IMR-90 (cell line): Measurements from ENCODE around the gene ADAMTS17. TPM values are rescaled to one million over a fixed set of nuclear protein-coding genes. Genes with fewer than 3 reads are reported as not detected.

Source experiments
- ATAC-seq: fragments of 200-7000 bp; cut with Tn5 transposase; 2 replicates; pipeline ENCODE4 v1.9.1; 2020; ENCODE audit warnings: low read depth, mild to moderate bottlenecking, moderate library complexity
- BruUV-seq: library from RNA; stranded (reverse); fragments of 400-500 nt; replicated peaks from 2 replicates; lab custom pipeline; 2021; lab: Mats Ljungman, UMichigan
- CTCF ChIA-PET: fragments of 300-600 bp; formaldehyde crosslinking; extraction: SDS; loops from one replicate; lab custom pipeline; 2021; ENCODE audit warnings: antibody characterized with exemption; lab: Yijun Ruan, JAX
- POLR2A ChIA-PET: fragments of 300-600 bp; sonication (Branson Sonifier 250); formaldehyde crosslinking; loops from one replicate; lab custom pipeline; 2022; ENCODE audit warnings: antibody characterized with exemption; ENCODE audit not compliant: unreplicated experiment; lab: Charles Lee
- DNase-seq: peaks from one replicate; pipeline ENCODE4 v3.0.0; 2013
- H2AFZ ChIP-seq: replicated peaks from 2 replicates; pipeline ENCODE3; 2013; ENCODE audit warnings: low read length, mild to moderate bottlenecking; ENCODE audit not compliant: poor library complexity
- H2AK5ac ChIP-seq: 2 replicates; pipeline ENCODE4 v1.6.1; 2013; ENCODE audit warnings: low read depth, low read length, inconsistent platforms
- H2AK9ac ChIP-seq: replicated peaks from 2 replicates; pipeline ENCODE3; 2013; ENCODE audit warnings: mild to moderate bottlenecking, low read depth, low read length, moderate library complexity; ENCODE audit not compliant: poor library complexity
- H2BK120ac ChIP-seq: 2 replicates; pipeline ENCODE4 v1.6.1; 2013; ENCODE audit warnings: low read depth, low read length, inconsistent platforms
- H2BK15ac ChIP-seq: 3 replicates; pipeline ENCODE4 v1.6.1; 2013; ENCODE audit warnings: low read depth, low read length, inconsistent platforms
- H2BK20ac ChIP-seq: 2 replicates; pipeline ENCODE4 v1.6.1; 2013; ENCODE audit warnings: low read depth, mild to moderate bottlenecking, inconsistent platforms, low read length, moderate library complexity
- H2BK5ac ChIP-seq: 2 replicates; pipeline ENCODE4 v1.6.1; 2013; ENCODE audit warnings: mild to moderate bottlenecking, low read depth, low read length, inconsistent platforms; ENCODE audit not compliant: poor library complexity, severe bottlenecking
- H3K14ac ChIP-seq: replicated peaks from 2 replicates; pipeline ENCODE4 v1.6.1; 2013; ENCODE audit warnings: low read depth, low read length, inconsistent platforms
- H3K18ac ChIP-seq: 2 replicates; pipeline ENCODE4 v1.6.1; 2013; ENCODE audit warnings: low read depth, low read length, control low read depth
- H3K23ac ChIP-seq: 2 replicates; pipeline ENCODE4 v1.6.1; 2013; ENCODE audit warnings: low read depth, low read length, inconsistent platforms
- H3K27ac ChIP-seq: 2 replicates; pipeline ENCODE4 v1.5.1; 2013; ENCODE audit warnings: mild to moderate bottlenecking, control low read depth, low read length; ENCODE audit not compliant: insufficient read depth
- H3K27me3 ChIP-seq: 2 replicates; pipeline ENCODE4 v1.6.1; 2013; ENCODE audit warnings: low read length; ENCODE audit not compliant: control insufficient read depth, insufficient read depth
- H3K36me3 ChIP-seq: 2 replicates; pipeline ENCODE4 v1.6.1; 2013; ENCODE audit warnings: low read length, mixed read lengths; ENCODE audit not compliant: control insufficient read depth, insufficient read depth
- H3K4ac ChIP-seq: 2 replicates; pipeline ENCODE4 v1.6.1; 2013; ENCODE audit warnings: low read depth, low read length, inconsistent platforms
- H3K4me1 ChIP-seq: 2 replicates; pipeline ENCODE4 v1.6.1; 2013; ENCODE audit warnings: low read length, mixed read lengths; ENCODE audit not compliant: control insufficient read depth, insufficient read depth
- H3K4me2 ChIP-seq: 2 replicates; pipeline ENCODE4 v1.6.1; 2013; ENCODE audit warnings: low read depth, mild to moderate bottlenecking, control low read depth, low read length, moderate library complexity
- H3K4me3 ChIP-seq: 2 replicates; pipeline ENCODE4 v1.5.1; 2013; ENCODE audit warnings: low read depth, mild to moderate bottlenecking, control low read depth, low read length, moderate library complexity; ENCODE audit not compliant: insufficient read depth
- H3K56ac ChIP-seq: 2 replicates; pipeline ENCODE4 v1.6.1; 2013; ENCODE audit warnings: low read length, inconsistent platforms; ENCODE audit not compliant: insufficient read depth; ENCODE audit errors: extremely low read depth
- H3K79me1 ChIP-seq, 2 experiments: 2 replicates each; pipeline ENCODE4 v1.6.1; 2013; ENCODE audit warnings: low read length in 2 of 2, inconsistent platforms in 1 of 2, low read depth in 1 of 2
- H3K9ac ChIP-seq: 2 replicates; pipeline ENCODE4 v1.6.1; 2013; ENCODE audit warnings: low read depth, low read length, control low read depth
- H3K9me1 ChIP-seq: 2 replicates; pipeline ENCODE4 v1.6.1; 2013; ENCODE audit warnings: low read length, inconsistent platforms; ENCODE audit not compliant: insufficient read depth
- H3K9me3 ChIP-seq: 2 replicates; pipeline ENCODE4 v1.6.1; 2013; ENCODE audit warnings: low read length; ENCODE audit not compliant: control insufficient read depth, insufficient read depth
- H4K20me1 ChIP-seq: 2 replicates; pipeline ENCODE4 v1.6.1; 2013; ENCODE audit warnings: low read length, inconsistent platforms; ENCODE audit not compliant: insufficient read depth
- H4K5ac ChIP-seq: 2 replicates; pipeline ENCODE4 v1.6.1; 2013; ENCODE audit warnings: mild to moderate bottlenecking, low read depth, low read length, control low read depth
- H4K8ac ChIP-seq, 2 experiments: 2 replicates each; pipeline ENCODE4 v1.6.1; 2013; ENCODE audit warnings: low read depth in 2 of 2, low read length in 2 of 2, control low read depth in 1 of 2, inconsistent platforms in 1 of 2
- H4K91ac ChIP-seq: 2 replicates; pipeline ENCODE4 v1.6.1; 2013; ENCODE audit warnings: low read depth, low read length, inconsistent platforms; ENCODE audit not compliant: insufficient read depth
- BHLHE40 ChIP-seq: fragments of 150-350 bp; IDR thresholded peaks from 2 replicates; pipeline ENCODE4 v1.6.1; 2016; ENCODE audit warnings: mild to moderate bottlenecking, low read depth, low read length
- CEBPB ChIP-seq: IDR thresholded peaks from 2 replicates; pipeline ENCODE4 v1.6.1; 2012; ENCODE audit warnings: low read depth, low read length, improper control_type of control experiment
- CHD1 ChIP-seq: IDR thresholded peaks from 2 replicates; pipeline ENCODE4 v1.6.1; 2012; ENCODE audit warnings: low read depth, low read length, improper control_type of control experiment
- CTCF ChIP-seq: conservative IDR thresholded peaks from 2 replicates; pipeline ENCODE4 v1.5.1; 2012; ENCODE audit warnings: mild to moderate bottlenecking, low read depth, low read length, improper control_type of control experiment
- ELK1 ChIP-seq: fragments of 150-350 bp; IDR thresholded peaks from 2 replicates; pipeline ENCODE4 v1.6.1; 2016; ENCODE audit warnings: low read depth, mild to moderate bottlenecking, low read length, moderate library complexity, borderline replicate concordance
- FOS ChIP-seq: fragments of 150-350 bp; IDR thresholded peaks from 2 replicates; pipeline ENCODE4 v1.6.1; 2016; ENCODE audit warnings: low read depth, low read length
- MAFK ChIP-seq: IDR thresholded peaks from 2 replicates; pipeline ENCODE4 v1.6.1; 2012; ENCODE audit warnings: low read depth, low read length, improper control_type of control experiment
- MAZ ChIP-seq: IDR thresholded peaks from 2 replicates; pipeline ENCODE4 v1.6.1; 2012; ENCODE audit warnings: low read depth, mild to moderate bottlenecking, low read length, improper control_type of control experiment, moderate library complexity, borderline replicate concordance
- MXI1 ChIP-seq: IDR thresholded peaks from 2 replicates; pipeline ENCODE4 v1.6.1; 2012; ENCODE audit warnings: low read depth, mild to moderate bottlenecking, low read length, moderate library complexity, borderline replicate concordance
- NFE2L2 ChIP-seq: fragments of 150-350 bp; IDR thresholded peaks from 2 replicates; pipeline ENCODE4 v1.6.1; 2016; ENCODE audit warnings: low read depth, mild to moderate bottlenecking, low read length
- POLR2A ChIP-seq: IDR thresholded peaks from 2 replicates; pipeline ENCODE4 v1.6.1; 2012; ENCODE audit warnings: mild to moderate bottlenecking, low read depth, low read length
- RAD21 ChIP-seq: IDR thresholded peaks from 2 replicates; pipeline ENCODE4 v1.6.1; 2012; ENCODE audit warnings: low read length, improper control_type of control experiment
- RCOR1 ChIP-seq: IDR thresholded peaks from 2 replicates; pipeline ENCODE4 v1.6.1; 2012; ENCODE audit warnings: mild to moderate bottlenecking, low read length, improper control_type of control experiment; ENCODE audit not compliant: insufficient replicate concordance
- RFX5 ChIP-seq: IDR thresholded peaks from 2 replicates; pipeline ENCODE4 v1.8.0; 2012; ENCODE audit warnings: low read depth, mild to moderate bottlenecking, low read length, moderate library complexity
- SMC3 ChIP-seq: fragments of 150-350 bp; IDR thresholded peaks from 2 replicates; pipeline ENCODE4 v1.6.1; 2016; ENCODE audit warnings: low read depth, mild to moderate bottlenecking, antibody characterized with exemption, low read length, moderate library complexity
- USF2 ChIP-seq: fragments of 150-350 bp; IDR thresholded peaks from 2 replicates; pipeline ENCODE4 v1.6.1; 2017; ENCODE audit warnings: mild to moderate bottlenecking, antibody characterized with exemption, low read length, low read depth
- WGBS, 2 experiments: methylation state at CpG; one replicate each; pipeline versions ENCODE4 v1.1.5 to v1.1.7; 2013; ENCODE audit warnings: missing lambda C conversion rate in 2 of 2; ENCODE audit not compliant: insufficient read length in 1 of 2; ENCODE audit errors: extremely low coverage in 2 of 2; 5-methylcytosine and 5-hydroxymethylcytosine counted together
- dilution Hi-C: fragments of 300-500 bp; cut with HindIII; formaldehyde crosslinking; loops from one replicate; pipeline ENCODE4 v1.14.3; 2018; ENCODE audit warnings: low sequenced_read_pairs; ENCODE audit not compliant: unreplicated experiment
- in situ Hi-C: fragments of 300-500 bp; cut with MboI; formaldehyde crosslinking; loops from 3 replicates; pipeline ENCODE4 v1.14.3; 2019; ENCODE audit warnings: low sequenced_read_pairs, inconsistent platforms, mixed read lengths
- intact Hi-C: fragments of 100-400 bp; cut with micrococcal nuclease; formaldehyde crosslinking; loops from 2 replicates; pipeline ENCODE4 v1.10.0; 2022
- polyA plus RNA-seq, 3 experiments: library from polyadenylated mRNA; depleted of rRNA; stranded (reverse); fragments of >200 nt; gene quantifications; 2 replicates each; pipeline ENCODE4 v1.2.3, GENCODE V29; 2012; ENCODE audit warnings: low replicate concordance in 1 of 3
- total RNA-seq: library from RNA; depleted of rRNA; stranded (reverse); fragments of >200 nt; gene quantifications from 2 replicates; pipeline ENCODE4 v1.2.3, GENCODE V29; 2012

ADAMTS17 gene
- total and polyA plus RNA-seq, 2 of the 4 experiments (the other 2 are of a cell fraction), result 0.03 TPM; not detected in 1

- in situ Hi-C loops (no loop called here), intact Hi-C loops (no loop called here), dilution Hi-C loops (no loop called here)
- Histone ChIP-seq H2BK15ac (no peak overlapping the region), H2BK5ac (no peak overlapping the region), H3K9ac (no peak overlapping the region), H4K20me1 (no peaks in the 10 kb centered on the region), H2AK9ac (no peak overlapping the region), H3K9me1 (no peaks in the 10 kb centered on the region), H2AK5ac (no peak overlapping the region), H3K27ac (no peak overlapping the region), H3K4ac (no peak overlapping the region), H3K4me3 (no peak overlapping the region), H2BK20ac (no peak overlapping the region), H3K4me1 (peaks cover 3% of the 10 kb centered on the region; the same call in 1 of the 2 replicates), H3K14ac (no peak overlapping the region), H3K79me1 (no peaks in the 10 kb centered on the region), H2AFZ (no peak overlapping the region), H3K4me2 (no peak overlapping the region), H2BK120ac (no peak overlapping the region), H4K8ac (no peak overlapping the region), H3K23ac (no peak overlapping the region), H4K91ac (no peak overlapping the region), H3K9me3 (no peaks in the 10 kb centered on the region), H3K27me3 (no peaks in the 10 kb centered on the region), H3K18ac (no peak overlapping the region), H3K56ac (no peak overlapping the region), H3K36me3 (no peaks in the 10 kb centered on the region), H4K5ac (no peak overlapping the region)
- CTCF ChIA-PET, result no interaction called here
- DNase-seq (no peak), ATAC-seq (no peak)
- TF ChIP-seq SMC3 (no peak), MXI1 (no peak), MAFK (no peak), CHD1 (no peak), BHLHE40 (no peak), MAZ (no peak), CEBPB (no peak), RAD21 (no peak), CTCF (no peak), USF2 (no peak), RCOR1 (no peak), FOS (no peak), ELK1 (no peak), NFE2L2 (no peak), POLR2A (no peak), RFX5 (no peak)
- WGBS, 2 experiments, result no CpG with 5 or more reads among the region's 5 CpGs
- BruUV-seq, result no TSS peak
- POLR2A ChIA-PET, result no interaction called here
These were observed 303.0 kb downstream of the ADAMTS17 start for GRCh38 chr15:100038736-100039135.
